ENCODE results near the gene ESD.

DNA sequence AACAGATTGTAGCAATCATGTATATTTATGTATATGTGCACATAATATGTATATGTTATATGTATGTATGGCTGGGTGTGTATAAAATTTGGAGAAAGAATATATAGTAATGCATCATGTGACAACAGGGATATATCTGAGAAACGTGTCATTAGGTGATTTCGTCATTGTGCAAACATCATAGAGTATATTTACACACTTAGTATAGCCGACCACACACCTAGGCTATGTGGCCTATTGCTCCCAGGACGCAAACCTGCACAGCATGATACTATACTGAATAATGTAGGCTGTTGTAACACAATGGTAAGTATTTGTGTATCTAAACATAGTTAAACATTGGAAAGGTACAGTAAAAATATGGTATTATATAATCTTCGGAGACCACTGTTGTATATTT lies 43.8 kb downstream of the ESD start:
- TF ChIP-seq RFX5 (IDR thresholded peaks at IDR 0.05; ENCODE audit: low read depth, low read length), result no peak
- no peak for TF ChIP-seq MLX (CRISPR knock-in tag; IDR thresholded peaks at IDR 0.05)
- TF ChIP-seq, protein P1, sequence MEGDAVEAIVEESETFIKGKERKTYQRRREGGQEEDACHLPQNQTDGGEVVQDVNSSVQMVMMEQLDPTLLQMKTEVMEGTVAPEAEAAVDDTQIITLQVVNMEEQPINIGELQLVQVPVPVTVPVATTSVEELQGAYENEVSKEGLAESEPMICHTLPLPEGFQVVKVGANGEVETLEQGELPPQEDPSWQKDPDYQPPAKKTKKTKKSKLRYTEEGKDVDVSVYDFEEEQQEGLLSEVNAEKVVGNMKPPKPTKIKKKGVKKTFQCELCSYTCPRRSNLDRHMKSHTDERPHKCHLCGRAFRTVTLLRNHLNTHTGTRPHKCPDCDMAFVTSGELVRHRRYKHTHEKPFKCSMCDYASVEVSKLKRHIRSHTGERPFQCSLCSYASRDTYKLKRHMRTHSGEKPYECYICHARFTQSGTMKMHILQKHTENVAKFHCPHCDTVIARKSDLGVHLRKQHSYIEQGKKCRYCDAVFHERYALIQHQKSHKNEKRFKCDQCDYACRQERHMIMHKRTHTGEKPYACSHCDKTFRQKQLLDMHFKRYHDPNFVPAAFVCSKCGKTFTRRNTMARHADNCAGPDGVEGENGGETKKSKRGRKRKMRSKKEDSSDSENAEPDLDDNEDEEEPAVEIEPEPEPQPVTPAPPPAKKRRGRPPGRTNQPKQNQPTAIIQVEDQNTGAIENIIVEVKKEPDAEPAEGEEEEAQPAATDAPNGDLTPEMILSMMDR (CRISPR knock-in tag; IDR thresholded peaks at IDR 0.05), result no peak
- TF ChIP-seq AKAP8 (CRISPR knock-in tag; IDR thresholded peaks at IDR 0.05), result no peak
- no peak for TF ChIP-seq GMEB1 (CRISPR knock-in tag; IDR thresholded peaks at IDR 0.05; ENCODE audit: borderline replicate concordance)
- TF ChIP-seq BCL6 (CRISPR knock-in tag; IDR thresholded peaks at IDR 0.05), result no peak
- no peak for TF ChIP-seq ZNF713 (CRISPR knock-in tag; IDR thresholded peaks at IDR 0.05)
